Lower leg skin (tissue), 4 donors: ENCODE results near the gene MRPL54. TPM values are rescaled to one million over a fixed set of nuclear protein-coding genes. Genes with fewer than 3 reads are reported as not detected.

Experiments used
- DNase-seq, 2 donors: peaks; one replicate each; pipeline ENCODE4 v3.0.0-alpha.2; 2019; ENCODE audit warnings: low spot score in 2 of 2
- H3K4me3 ChIP-seq: fragments of 200-600 bp; sonication (generic); 2 replicates; pipeline ENCODE4 v1.5.1; 2017; ENCODE audit warnings: mild to moderate bottlenecking, low read depth; ENCODE audit not compliant: poor library complexity, severe bottlenecking
- POLR2A ChIP-seq, 2 donors: fragments of 450-650 bp; IDR thresholded peaks; one replicate each; pipeline ENCODE4 v1.6.1; 2016 to 2017; ENCODE audit warnings: antibody characterized with exemption in 2 of 2, mild to moderate bottlenecking in 1 of 2, moderate library complexity in 1 of 2
- WGBS, 2 donors: methylation state at CpG; one replicate each; pipeline ENCODE4 v1.1.5; 2018; 5-methylcytosine and 5-hydroxymethylcytosine counted together
- intact Hi-C: fragments of 100-400 bp; cut with DNase I; formaldehyde crosslinking; loops from one replicate; pipeline ENCODE4 v1.15.0; 2023; ENCODE audit warnings: low total_unique reads
- total RNA-seq, 4 donors: library from RNA; depleted of rRNA; stranded (reverse); fragments of >200 nt; gene quantifications; one replicate each; pipeline ENCODE4 v1.1.0, GENCODE V29; 2016
- TF ChIP-seq, protein P1 (sequence below), 3 donors: fragments of 450-650 bp; IDR thresholded peaks; one replicate each; pipeline ENCODE4 v1.5.1; 2016; ENCODE audit warnings: antibody characterized with exemption in 3 of 3, mild to moderate bottlenecking in 3 of 3, moderate library complexity in 2 of 3

Gene MRPL54
- total RNA-seq, 4 donors from 2014 or later = 45.0 to 72.8 (median 53.9) TPM

GRCh38 chr19:3746371-3747056, 16.0 kb upstream of the MRPL54 start:
- DNase-seq = no peak
- no peak overlapping the region for H3K4me3 ChIP-seq
- no peak for TF ChIP-seq POLR2A (IDR thresholded peaks at IDR 0.05)
- TF ChIP-seq, protein P1, sequence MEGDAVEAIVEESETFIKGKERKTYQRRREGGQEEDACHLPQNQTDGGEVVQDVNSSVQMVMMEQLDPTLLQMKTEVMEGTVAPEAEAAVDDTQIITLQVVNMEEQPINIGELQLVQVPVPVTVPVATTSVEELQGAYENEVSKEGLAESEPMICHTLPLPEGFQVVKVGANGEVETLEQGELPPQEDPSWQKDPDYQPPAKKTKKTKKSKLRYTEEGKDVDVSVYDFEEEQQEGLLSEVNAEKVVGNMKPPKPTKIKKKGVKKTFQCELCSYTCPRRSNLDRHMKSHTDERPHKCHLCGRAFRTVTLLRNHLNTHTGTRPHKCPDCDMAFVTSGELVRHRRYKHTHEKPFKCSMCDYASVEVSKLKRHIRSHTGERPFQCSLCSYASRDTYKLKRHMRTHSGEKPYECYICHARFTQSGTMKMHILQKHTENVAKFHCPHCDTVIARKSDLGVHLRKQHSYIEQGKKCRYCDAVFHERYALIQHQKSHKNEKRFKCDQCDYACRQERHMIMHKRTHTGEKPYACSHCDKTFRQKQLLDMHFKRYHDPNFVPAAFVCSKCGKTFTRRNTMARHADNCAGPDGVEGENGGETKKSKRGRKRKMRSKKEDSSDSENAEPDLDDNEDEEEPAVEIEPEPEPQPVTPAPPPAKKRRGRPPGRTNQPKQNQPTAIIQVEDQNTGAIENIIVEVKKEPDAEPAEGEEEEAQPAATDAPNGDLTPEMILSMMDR (IDR thresholded peaks at IDR 0.05) = no peak
- intact Hi-C loops = no loop called here
- 69 to 70% methylated on average over 28 to 31 of the region's 31 CpGs for WGBS, 2 donors

GRCh38 chr19:3748965-3749364, 13.5 kb upstream of the MRPL54 start:
- H3K4me3 ChIP-seq = no peak overlapping the region
- DNase-seq = no peak
- 77 to 81% methylated on average over 8 of the region's 8 CpGs for WGBS, 2 donors
- no peak for TF ChIP-seq POLR2A (IDR thresholded peaks at IDR 0.05)
- TF ChIP-seq, protein P1 (IDR thresholded peaks at IDR 0.05) = no peak
- intact Hi-C loops = no loop called here

- 93 to 98% methylated on average over 2 of the region's 2 CpGs for WGBS, 2 donors
- TF ChIP-seq, protein P1 (IDR thresholded peaks at IDR 0.05) = no peak
- TF ChIP-seq POLR2A (IDR thresholded peaks at IDR 0.05) = no peak
- no peak overlapping the region for H3K4me3 ChIP-seq
- DNase-seq = no peak
- intact Hi-C loops = no loop called here
These were observed 12.3 kb upstream of the MRPL54 start for GRCh38 chr19:3750211-3750610.

DNA sequence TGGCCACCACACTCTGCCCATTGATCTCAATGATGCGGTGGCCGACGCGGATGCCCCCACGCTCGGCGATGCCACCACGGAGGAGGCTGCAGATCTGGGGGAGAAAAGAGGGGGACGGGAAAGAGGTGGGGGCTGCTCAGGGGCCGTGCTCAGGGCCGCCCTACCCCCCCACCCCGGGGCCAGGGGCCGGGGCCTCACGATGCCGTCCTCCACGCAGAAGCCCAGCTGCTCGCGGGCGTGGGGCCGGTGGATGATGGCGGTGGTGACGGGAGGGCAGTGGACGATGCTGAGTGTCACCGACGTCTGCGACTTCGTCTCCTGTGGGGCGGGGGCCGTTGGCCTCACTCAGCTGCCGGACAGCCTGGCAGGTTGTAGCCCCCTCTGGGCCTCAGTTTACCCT, 11.2 kb upstream of the MRPL54 start:
- no peak for TF ChIP-seq POLR2A (IDR thresholded peaks at IDR 0.05)
- TF ChIP-seq, protein P1 (IDR thresholded peaks at IDR 0.05) = no peak
- no peak overlapping the region for H3K4me3 ChIP-seq
- DNase-seq = no peak
- intact Hi-C loops = no loop called here
- 92 to 94% methylated on average over 27 to 29 of the region's 30 CpGs for WGBS, 2 donors

- WGBS, 2 donors = 82 to 94% methylated on average over 8 to 25 of the region's 25 CpGs
- DNase-seq = no peak
- TF ChIP-seq, protein P1 (IDR thresholded peaks at IDR 0.05) = no peak
- no peak for TF ChIP-seq POLR2A (IDR thresholded peaks at IDR 0.05)
- no peak overlapping the region for H3K4me3 ChIP-seq
- intact Hi-C loops = no loop called here
These were observed 10.0 kb upstream of the MRPL54 start for GRCh38 chr19:3752492-3752891.
